IPS DF 4.7 (cell line): ENCODE data around the gene CMTR1.
"Not testable (repeated sequence)": the region's sequence is repeated elsewhere in the genome, so short reads cannot be mapped to it uniquely, and the experiment has no call there.

Experiments
- DNase-seq: peaks from one replicate; pipeline ENCODE4 v3.0.0-alpha.2; 2013; ENCODE audit warnings: low spot score; ENCODE audit errors: extremely low read depth

Gene CMTR1

GRCh38 chr6:37435373-37435772, 2.4 kb downstream of the CMTR1 start:
- DNase-seq, result no peak

GRCh38 chr6:37435816-37436215, 2.8 kb downstream of the CMTR1 start:
- no peak for DNase-seq

- no peak for DNase-seq
These were observed 5.9 kb downstream of the CMTR1 start for GRCh38 chr6:37438930-37439329.

- no peak for DNase-seq
These were observed 8.6 kb downstream of the CMTR1 start for GRCh38 chr6:37441651-37442050.

GRCh38 chr6:37442416-37443215, 9.6 kb downstream of the CMTR1 start:
- no peak for DNase-seq

GRCh38 chr6:37443216-37443542, 10.2 kb downstream of the CMTR1 start:
- DNase-seq, result not testable (repeated sequence)

GRCh38 chr6:37449984-37450383, 17.0 kb downstream of the CMTR1 start:
- DNase-seq, result no peak

- DNase-seq, result no peak
These were observed 18.6 kb downstream of the CMTR1 start for GRCh38 chr6:37451441-37452193.

- no peak for DNase-seq
These were observed 19.5 kb downstream of the CMTR1 start for GRCh38 chr6:37452522-37452921.

GRCh38 chr6:37454420-37455140, 21.6 kb downstream of the CMTR1 start:
- no peak for DNase-seq

- DNase-seq, result no peak
These were observed 23.1 kb downstream of the CMTR1 start for GRCh38 chr6:37456126-37456525.

GRCh38 chr6:37456816-37457560, 24.0 kb downstream of the CMTR1 start:
- DNase-seq, result no peak

- no peak for DNase-seq
These were observed 27.2 kb downstream of the CMTR1 start for GRCh38 chr6:37459981-37460800.

- no peak for DNase-seq
These were observed 27.8 kb downstream of the CMTR1 start for GRCh38 chr6:37460805-37461204.

- DNase-seq, result no peak
These were observed 30.1 kb downstream of the CMTR1 start for GRCh38 chr6:37463110-37463509.

- DNase-seq, result no peak
These were observed 34.7 kb downstream of the CMTR1 start for GRCh38 chr6:37467718-37468117.

- no peak for DNase-seq
These were observed 40.5 kb downstream of the CMTR1 start for GRCh38 chr6:37473364-37474095.

GRCh38 chr6:37474316-37474715, 41.3 kb downstream of the CMTR1 start:
- no peak for DNase-seq

GRCh38 chr6:37477191-37477590, 44.2 kb downstream of the CMTR1 start:
- DNase-seq, result no peak
